Neural progenitor cell (in vitro differentiated cells): ENCODE measurements around the gene HS3ST3B1.

ENCODE experiments used
- EZH2 ChIP-seq: fragments of 200-600 bp; sonication (generic); IDR thresholded peaks from 2 replicates; pipeline ENCODE4 v1.6.1; 2017; ENCODE audit warnings: antibody characterized with exemption, mild to moderate bottlenecking, moderate library complexity
- EZH2phosphoT487 ChIP-seq: fragments of 200-600 bp; sonication (generic); IDR thresholded peaks from 2 replicates; pipeline ENCODE4 v1.6.1; 2017; ENCODE audit warnings: antibody characterized with exemption
- TF ChIP-seq, protein P1 (sequence below): fragments of 200-600 bp; sonication (generic); IDR thresholded peaks from 2 replicates; pipeline ENCODE4 v1.5.1; 2017; ENCODE audit warnings: antibody characterized with exemption, mild to moderate bottlenecking

DNA sequence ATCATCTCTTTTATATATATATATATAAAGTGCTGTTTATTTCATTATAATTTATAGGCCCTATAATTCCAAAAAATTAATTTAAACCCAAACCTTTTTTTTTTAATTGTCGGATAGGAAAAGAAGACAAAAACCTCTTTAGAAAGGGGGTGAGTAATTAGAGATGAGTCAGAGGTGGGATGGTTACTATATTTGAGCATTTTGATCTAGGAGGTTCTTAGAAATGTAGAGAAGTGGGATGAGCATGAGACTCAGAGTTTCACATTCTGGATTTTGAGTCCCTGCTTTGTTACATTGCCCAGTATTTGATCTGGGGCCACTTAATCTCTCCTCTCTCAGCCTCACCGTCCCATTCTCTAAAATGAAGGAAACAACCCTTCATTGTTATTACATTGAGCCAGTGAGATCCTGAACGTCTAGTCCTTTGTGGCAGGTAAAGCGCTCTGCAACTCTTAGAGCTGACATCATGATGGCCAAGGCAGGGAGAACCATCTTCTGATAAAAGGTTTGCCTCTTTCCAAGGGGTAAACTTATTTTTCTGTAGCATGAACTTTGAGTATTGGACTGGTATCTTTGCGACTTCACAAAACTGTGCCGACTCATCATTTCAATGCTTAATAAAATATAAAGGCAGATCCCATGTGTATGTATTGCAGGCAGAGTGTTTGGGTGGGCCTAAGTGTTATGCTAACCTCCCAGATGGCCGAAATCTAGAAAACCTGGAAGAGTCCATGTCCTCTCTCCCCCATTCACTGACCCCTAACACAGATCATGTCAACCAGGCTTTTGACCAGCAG is 21.3 kb downstream of the HS3ST3B1 start:
- TF ChIP-seq, protein P1, sequence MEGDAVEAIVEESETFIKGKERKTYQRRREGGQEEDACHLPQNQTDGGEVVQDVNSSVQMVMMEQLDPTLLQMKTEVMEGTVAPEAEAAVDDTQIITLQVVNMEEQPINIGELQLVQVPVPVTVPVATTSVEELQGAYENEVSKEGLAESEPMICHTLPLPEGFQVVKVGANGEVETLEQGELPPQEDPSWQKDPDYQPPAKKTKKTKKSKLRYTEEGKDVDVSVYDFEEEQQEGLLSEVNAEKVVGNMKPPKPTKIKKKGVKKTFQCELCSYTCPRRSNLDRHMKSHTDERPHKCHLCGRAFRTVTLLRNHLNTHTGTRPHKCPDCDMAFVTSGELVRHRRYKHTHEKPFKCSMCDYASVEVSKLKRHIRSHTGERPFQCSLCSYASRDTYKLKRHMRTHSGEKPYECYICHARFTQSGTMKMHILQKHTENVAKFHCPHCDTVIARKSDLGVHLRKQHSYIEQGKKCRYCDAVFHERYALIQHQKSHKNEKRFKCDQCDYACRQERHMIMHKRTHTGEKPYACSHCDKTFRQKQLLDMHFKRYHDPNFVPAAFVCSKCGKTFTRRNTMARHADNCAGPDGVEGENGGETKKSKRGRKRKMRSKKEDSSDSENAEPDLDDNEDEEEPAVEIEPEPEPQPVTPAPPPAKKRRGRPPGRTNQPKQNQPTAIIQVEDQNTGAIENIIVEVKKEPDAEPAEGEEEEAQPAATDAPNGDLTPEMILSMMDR, result no peak
- TF ChIP-seq EZH2 (no peak), EZH2phosphoT487 (no peak)
